Effector memory CD4-positive, alpha-beta T cell (primary cell): ENCODE data around the gene CORO7.
A peak's percentile ranks its signal among the peaks of the same experiment; 100 is the strongest.

Experiments
- DNase-seq, 3 donors: peaks; one replicate each; pipeline ENCODE4 v3.0.0-alpha.2; 2020
- H3K27ac ChIP-seq: 2 replicates; pipeline ENCODE4 v1.7.0; 2013; ENCODE audit warnings: mild to moderate bottlenecking, low read length, moderate library complexity; ENCODE audit not compliant: insufficient read depth, poor library complexity, severe bottlenecking
- H3K27me3 ChIP-seq: replicated peaks from 2 replicates; pipeline ENCODE4 v1.7.0; 2013; ENCODE audit warnings: mild to moderate bottlenecking, low read length; ENCODE audit not compliant: insufficient read depth, control insufficient read depth, poor library complexity, severe bottlenecking
- H3K36me3 ChIP-seq: 2 replicates; pipeline ENCODE4 v1.7.0; 2013; ENCODE audit warnings: mild to moderate bottlenecking, low read length, moderate library complexity; ENCODE audit not compliant: control insufficient read depth, insufficient read depth
- H3K4me1 ChIP-seq: 2 replicates; pipeline ENCODE4 v1.7.0; 2013; ENCODE audit warnings: low read length, mild to moderate bottlenecking; ENCODE audit not compliant: control insufficient read depth, insufficient read depth, poor library complexity, severe bottlenecking
- H3K4me3 ChIP-seq: 2 replicates; pipeline ENCODE4 v1.7.0; 2013; ENCODE audit warnings: low read length, low read depth, mild to moderate bottlenecking; ENCODE audit not compliant: insufficient read depth, poor library complexity, severe bottlenecking
- H3K9me3 ChIP-seq: 2 replicates; pipeline ENCODE4 v1.7.0; 2013; ENCODE audit warnings: mild to moderate bottlenecking, low read length, moderate library complexity; ENCODE audit not compliant: control insufficient read depth

The CORO7 gene

DNA sequence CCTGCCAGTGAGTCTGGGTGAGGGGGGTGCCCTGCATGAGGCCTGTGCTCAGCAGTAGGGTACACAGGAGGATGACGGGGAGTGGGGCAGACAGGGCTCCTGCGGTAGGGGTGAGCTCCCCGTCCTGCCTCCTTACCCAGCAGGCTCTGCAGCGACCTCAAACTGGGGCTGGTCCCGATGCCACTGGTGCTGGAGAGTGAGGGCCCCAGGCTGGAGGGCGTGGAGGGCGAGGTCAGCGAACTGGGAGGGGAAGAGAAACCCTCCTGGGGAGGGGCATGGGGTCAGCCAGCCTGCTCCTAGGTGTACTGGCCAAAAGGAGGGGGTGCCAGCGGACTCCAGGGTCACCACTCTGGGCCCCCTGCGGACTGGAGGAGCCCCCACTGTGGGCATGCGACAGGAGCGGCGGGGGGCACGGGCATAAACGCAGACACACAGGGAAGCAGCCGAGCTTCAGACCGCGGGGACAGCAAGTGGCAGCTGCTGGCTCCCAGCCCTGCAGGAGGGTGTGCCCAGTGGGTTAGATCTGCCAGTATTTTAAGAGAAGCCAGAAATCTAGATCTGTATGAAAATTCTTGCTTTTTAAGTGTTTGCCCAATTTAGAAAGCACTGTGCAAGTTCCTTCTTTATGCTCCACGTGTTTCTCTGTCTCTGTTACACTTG, 53.8 kb downstream of the CORO7 start:
- no peaks in the 10 kb centered on the region for H3K27me3 ChIP-seq
- peaks cover 91% of the 10 kb centered on the region for H3K36me3 ChIP-seq

DNA sequence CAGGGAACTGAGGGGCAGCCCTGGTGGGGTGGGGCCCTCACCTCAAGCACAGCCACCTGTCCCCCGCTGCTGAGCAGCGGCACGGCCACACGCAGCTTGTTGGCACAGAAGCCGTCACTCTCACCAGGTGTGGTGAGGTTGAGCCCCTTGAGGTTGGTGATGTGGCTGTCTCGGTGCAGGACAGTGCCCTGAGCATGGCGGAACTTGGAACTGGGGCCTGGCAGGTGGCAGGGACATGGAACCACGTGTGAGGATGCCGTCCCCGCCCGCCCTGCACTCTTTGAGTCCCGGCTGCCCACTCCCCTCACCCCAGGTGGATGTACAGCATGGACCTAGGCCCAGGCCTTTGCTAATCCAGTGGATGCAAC, 54.5 kb downstream of the CORO7 start:
- no peaks in the 10 kb centered on the region for H3K9me3 ChIP-seq
- no peaks in the 10 kb centered on the region for H3K27me3 ChIP-seq
- no peak overlapping the region for H3K27ac ChIP-seq
- no peaks in the 10 kb centered on the region for H3K4me1 ChIP-seq
- no peak for DNase-seq
- no peak overlapping the region for H3K4me3 ChIP-seq
- H3K36me3 ChIP-seq: peaks cover 89% of the 10 kb centered on the region

More for the DNA sequence above, 53.8 kb downstream of the CORO7 start:
- no peak overlapping the region for H3K27ac ChIP-seq
- no peak for DNase-seq
- no peak overlapping the region for H3K4me3 ChIP-seq
- H3K4me1 ChIP-seq: no peaks in the 10 kb centered on the region
- H3K9me3 ChIP-seq: no peaks in the 10 kb centered on the region

GRCh38 chr16:4361033-4361943, 55.1 kb downstream of the CORO7 start:
- H3K9me3 ChIP-seq: no peaks in the 10 kb centered on the region
- H3K4me1 ChIP-seq: no peaks in the 10 kb centered on the region
- DNase-seq: no peak
- H3K36me3 ChIP-seq: peaks cover 84% of the 10 kb centered on the region
- H3K4me3 ChIP-seq: no peak overlapping the region
- H3K27ac ChIP-seq: no peak overlapping the region
- no peaks in the 10 kb centered on the region for H3K27me3 ChIP-seq

DNA sequence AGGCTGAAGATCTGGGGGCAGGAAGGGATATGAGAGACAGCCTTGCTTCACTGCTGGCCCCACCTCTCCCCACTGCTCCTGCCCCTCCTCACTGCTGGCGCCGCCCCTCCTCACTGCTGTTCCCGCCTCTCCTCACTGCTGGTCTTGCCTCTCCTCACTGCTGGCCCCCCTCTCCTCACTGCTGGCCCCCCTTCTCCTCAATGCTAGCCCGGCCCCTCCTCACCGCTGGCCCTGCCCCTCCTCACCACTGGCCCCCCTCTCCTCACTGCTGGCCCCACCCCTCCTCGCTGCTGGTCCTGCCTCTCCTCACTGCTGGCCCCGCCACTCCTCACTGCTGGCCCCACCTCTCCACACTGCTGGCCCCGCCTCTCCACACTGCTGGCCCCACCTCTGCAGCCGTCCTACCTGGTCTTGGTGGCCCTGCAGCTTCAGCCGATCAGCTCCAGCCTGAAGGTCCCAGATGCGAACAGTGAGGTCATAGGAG, 55.8 kb downstream of the CORO7 start:
- Histone ChIP-seq H3K4me1 (no peaks in the 10 kb centered on the region), H3K9me3 (no peaks in the 10 kb centered on the region), H3K27me3 (no peaks in the 10 kb centered on the region), H3K36me3 (peaks cover 77% of the 10 kb centered on the region), H3K4me3 (no peak overlapping the region), H3K27ac (no peak overlapping the region)
- DNase-seq: no peak

DNA sequence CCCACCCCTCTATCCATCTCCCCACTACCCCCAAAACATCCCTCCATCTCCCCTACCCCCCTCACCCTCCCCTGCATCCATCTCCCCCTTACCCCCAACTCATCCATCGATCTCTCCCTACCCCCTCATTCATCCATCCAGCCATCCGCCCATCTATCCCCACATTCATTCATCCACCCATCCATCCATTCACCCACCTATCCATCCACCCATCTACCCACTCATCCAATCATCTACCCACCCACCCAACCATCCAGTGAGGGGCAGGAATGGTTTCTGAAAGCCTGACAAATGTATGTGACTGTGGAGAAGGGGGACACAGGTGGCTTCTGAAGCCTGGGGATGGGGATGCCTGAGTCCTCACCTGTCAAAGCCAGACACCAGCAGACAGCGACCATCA, 56.5 kb downstream of the CORO7 start:
- DNase-seq: no peak
- Histone ChIP-seq H3K9me3 (no peaks in the 10 kb centered on the region), H3K27me3 (no peaks in the 10 kb centered on the region), H3K4me1 (no peaks in the 10 kb centered on the region), H3K27ac (no peak overlapping the region), H3K36me3 (peaks cover 76% of the 10 kb centered on the region), H3K4me3 (no peak overlapping the region)

DNA sequence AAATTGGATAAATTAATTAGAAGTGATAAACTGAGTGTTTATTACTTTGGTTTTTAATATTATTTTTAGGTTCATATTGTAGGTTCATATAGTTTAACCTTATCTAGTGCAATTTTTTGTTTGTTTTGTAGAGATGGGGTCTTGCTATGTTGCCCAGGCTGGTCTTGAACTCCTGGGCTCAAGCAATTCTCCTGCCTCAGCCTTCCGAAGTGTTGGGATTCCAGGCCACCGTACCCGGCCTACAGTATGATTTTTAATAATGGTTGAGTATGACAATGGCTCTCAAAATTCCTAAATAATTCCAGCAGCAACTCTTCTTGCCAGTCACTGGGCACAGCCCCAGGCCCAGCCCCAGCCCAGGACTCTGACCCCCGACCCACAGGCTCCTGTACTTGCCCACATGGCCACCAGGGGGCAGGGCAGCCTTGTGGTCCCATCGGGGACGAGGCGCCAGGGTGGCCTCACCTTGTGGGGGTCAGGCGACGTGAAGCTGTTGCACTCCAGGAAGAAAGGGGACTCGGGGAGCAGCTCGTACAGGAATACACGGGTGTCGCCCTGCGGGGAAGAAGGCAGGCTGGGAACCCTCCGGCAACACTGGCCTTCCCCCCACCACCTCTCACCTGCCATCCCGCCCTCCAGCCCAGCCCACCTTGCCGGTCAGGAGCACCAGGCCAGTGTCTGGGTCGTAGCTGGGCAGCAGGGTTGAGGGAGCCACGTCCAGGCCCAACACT, 57.4 kb downstream of the CORO7 start:
- Histone ChIP-seq H3K4me1 (no peaks in the 10 kb centered on the region), H3K36me3 (peaks cover 76% of the 10 kb centered on the region), H3K9me3 (no peaks in the 10 kb centered on the region), H3K27me3 (no peaks in the 10 kb centered on the region), H3K27ac (no peak overlapping the region), H3K4me3 (no peak overlapping the region)
- DNase-seq: peak; percentile 31 to 51 (median 37)

- H3K36me3 ChIP-seq: peaks cover 73% of the 10 kb centered on the region
- H3K4me3 ChIP-seq: no peak overlapping the region
- no peak overlapping the region for H3K27ac ChIP-seq
- no peaks in the 10 kb centered on the region for H3K27me3 ChIP-seq
- H3K4me1 ChIP-seq: no peaks in the 10 kb centered on the region
- H3K9me3 ChIP-seq: no peaks in the 10 kb centered on the region
- no peak for DNase-seq
Observed at GRCh38 chr16:4358236-4358635, 58.2 kb downstream of the CORO7 start.

GRCh38 chr16:4356820-4357219, 59.6 kb downstream of the CORO7 start:
- no peak overlapping the region for H3K4me3 ChIP-seq
- H3K27me3 ChIP-seq: no peaks in the 10 kb centered on the region
- DNase-seq: no peak
- H3K36me3 ChIP-seq: peaks cover 59% of the 10 kb centered on the region
- H3K27ac ChIP-seq: no peak overlapping the region
- H3K9me3 ChIP-seq: no peaks in the 10 kb centered on the region
- H3K4me1 ChIP-seq: no peaks in the 10 kb centered on the region

- Histone ChIP-seq H3K4me1 (peaks cover 12% of the 10 kb centered on the region), H3K27ac (no peak overlapping the region), H3K9me3 (no peaks in the 10 kb centered on the region), H3K36me3 (peaks cover 40% of the 10 kb centered on the region), H3K4me3 (no peak overlapping the region), H3K27me3 (no peaks in the 10 kb centered on the region)
- no peak for DNase-seq
Observed at GRCh38 chr16:4354512-4355409, 61.6 kb downstream of the CORO7 start.
